ENCODE results near the gene NKIRAS1. TPM values are rescaled to one million over a fixed set of nuclear protein-coding genes. Genes with fewer than 3 reads are reported as not detected.
A peak's percentile ranks its signal among the peaks of the same experiment; 100 is the strongest.

NKIRAS1 gene
- total RNA-seq, 2 donors from 2014 or later: 6.3 to 6.9 TPM

DNA sequence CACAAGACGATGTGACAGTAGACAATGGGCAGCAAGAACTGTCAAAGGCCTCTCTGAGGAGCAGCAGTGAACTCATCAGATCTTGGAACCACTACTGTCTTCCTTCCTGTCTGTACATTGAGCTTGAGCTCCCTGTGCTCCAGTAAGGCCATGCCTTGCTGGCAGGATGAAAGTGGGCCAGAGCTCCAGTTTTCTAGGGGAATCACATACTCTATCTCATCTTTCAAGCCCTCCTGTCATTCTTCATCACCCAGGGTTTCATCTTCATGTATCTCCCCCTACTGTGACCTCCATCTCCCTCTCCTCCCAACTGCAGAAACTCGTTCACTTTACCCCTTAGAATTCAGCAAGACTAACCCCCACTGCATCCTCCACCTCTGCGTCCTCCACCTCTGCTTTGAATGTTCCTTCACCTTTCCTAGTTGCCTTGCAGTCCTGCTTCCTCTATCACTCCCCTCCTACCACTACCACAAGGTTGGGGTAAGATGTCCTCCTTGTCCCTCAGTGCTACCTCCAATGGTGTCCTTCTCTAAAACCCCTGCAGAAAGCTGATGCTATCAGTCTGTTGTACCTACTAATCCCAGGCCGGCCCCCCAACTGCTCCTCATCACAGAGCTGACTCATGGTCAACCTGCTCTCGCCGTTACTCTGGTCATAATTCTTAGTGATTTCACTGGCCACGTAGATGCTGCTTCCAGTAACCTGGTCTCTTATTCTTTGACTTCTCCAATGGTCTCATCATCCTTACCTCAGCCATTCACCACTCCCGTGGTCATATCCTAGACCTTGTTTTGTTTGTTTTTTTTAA lies 22.3 kb downstream of the NKIRAS1 start:
- WGBS, 2 experiments (ENCODE audit: insufficient coverage in 1 of 2, insufficient read length in 1 of 2): 92 to 96% methylated on average over 8 of the region's 8 CpGs

DNA sequence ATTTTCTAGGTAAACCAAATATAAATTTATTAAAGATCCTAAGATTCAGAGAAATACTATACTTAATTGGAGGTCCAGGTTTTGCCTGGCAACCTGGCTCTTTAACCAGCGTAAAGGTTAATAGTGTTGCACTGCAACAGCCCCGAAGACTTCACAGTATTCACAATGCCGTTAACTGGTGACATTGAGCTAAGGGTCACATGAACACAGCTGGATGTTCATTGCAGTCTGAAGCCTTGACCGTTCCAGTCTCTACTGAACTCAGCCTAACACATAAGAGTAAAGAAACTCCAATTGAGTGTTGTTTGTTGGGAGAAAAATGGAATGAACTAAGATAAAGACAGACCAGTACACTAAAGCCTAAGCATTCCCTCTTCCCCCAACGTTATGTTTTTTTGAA lies 26.8 kb downstream of the NKIRAS1 start:
- no peak for DNase-seq
- H3K27ac Mint-ChIP-seq: no peak overlapping the region
- no peaks in the 10 kb centered on the region for H3K27me3 Mint-ChIP-seq (ENCODE audit: insufficient read depth)
- H3K36me3 Mint-ChIP-seq (ENCODE audit: low read depth): peaks cover 30% of the 10 kb centered on the region
- Histone ChIP-seq H3K9me3 (ENCODE audit: control insufficient read depth, low read length) (no peaks in the 10 kb centered on the region), H3K27me3 (ENCODE audit: control insufficient read depth, insufficient read depth, low read length, poor library complexity, severe bottlenecking) (no peaks in the 10 kb centered on the region), H3K4me3 (ENCODE audit: low read length) (no peak overlapping the region), H3K27ac (ENCODE audit: low read depth, low read length) (no peak overlapping the region), H3K9ac (ENCODE audit: extremely low read depth, low read length, poor library complexity, severe bottlenecking) (no peak overlapping the region), H3K36me3 (ENCODE audit: control insufficient read depth, insufficient read depth, low read length) (peaks cover 58% of the 10 kb centered on the region), H3K4me1 (ENCODE audit: control insufficient read depth, insufficient read depth, low read length) (no peaks in the 10 kb centered on the region)
- 94 to 97% methylated on average over 4 to 5 of the region's 5 CpGs for WGBS, 2 experiments (ENCODE audit: insufficient coverage in 1 of 2, insufficient read length in 1 of 2)
- TF ChIP-seq, protein P1, sequence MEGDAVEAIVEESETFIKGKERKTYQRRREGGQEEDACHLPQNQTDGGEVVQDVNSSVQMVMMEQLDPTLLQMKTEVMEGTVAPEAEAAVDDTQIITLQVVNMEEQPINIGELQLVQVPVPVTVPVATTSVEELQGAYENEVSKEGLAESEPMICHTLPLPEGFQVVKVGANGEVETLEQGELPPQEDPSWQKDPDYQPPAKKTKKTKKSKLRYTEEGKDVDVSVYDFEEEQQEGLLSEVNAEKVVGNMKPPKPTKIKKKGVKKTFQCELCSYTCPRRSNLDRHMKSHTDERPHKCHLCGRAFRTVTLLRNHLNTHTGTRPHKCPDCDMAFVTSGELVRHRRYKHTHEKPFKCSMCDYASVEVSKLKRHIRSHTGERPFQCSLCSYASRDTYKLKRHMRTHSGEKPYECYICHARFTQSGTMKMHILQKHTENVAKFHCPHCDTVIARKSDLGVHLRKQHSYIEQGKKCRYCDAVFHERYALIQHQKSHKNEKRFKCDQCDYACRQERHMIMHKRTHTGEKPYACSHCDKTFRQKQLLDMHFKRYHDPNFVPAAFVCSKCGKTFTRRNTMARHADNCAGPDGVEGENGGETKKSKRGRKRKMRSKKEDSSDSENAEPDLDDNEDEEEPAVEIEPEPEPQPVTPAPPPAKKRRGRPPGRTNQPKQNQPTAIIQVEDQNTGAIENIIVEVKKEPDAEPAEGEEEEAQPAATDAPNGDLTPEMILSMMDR (conservative IDR thresholded peaks at IDR 0.05): no peak
- H3K9me3 Mint-ChIP-seq: no peaks in the 10 kb centered on the region
- H3K4me3 Mint-ChIP-seq: no peak overlapping the region
- peaks cover 23% of the 10 kb centered on the region for H3K4me1 Mint-ChIP-seq

More for the DNA sequence above, 22.3 kb downstream of the NKIRAS1 start:
- peaks cover 63% of the 10 kb centered on the region for H3K36me3 Mint-ChIP-seq (ENCODE audit: low read depth)
- no peak overlapping the region for H3K4me3 Mint-ChIP-seq
- H3K27ac Mint-ChIP-seq: no peak overlapping the region
- DNase-seq: no peak
- peaks cover 35% of the 10 kb centered on the region for H3K9me3 ChIP-seq (ENCODE audit: control insufficient read depth, low read length)
- no peak overlapping the region for H3K27ac ChIP-seq (ENCODE audit: low read depth, low read length)
- no peaks in the 10 kb centered on the region for H3K27me3 ChIP-seq (ENCODE audit: control insufficient read depth, insufficient read depth, low read length, poor library complexity, severe bottlenecking)
- no peaks in the 10 kb centered on the region for H3K27me3 Mint-ChIP-seq (ENCODE audit: insufficient read depth)
- H3K9ac ChIP-seq (ENCODE audit: extremely low read depth, low read length, poor library complexity, severe bottlenecking): no peak overlapping the region
- H3K4me1 Mint-ChIP-seq: peaks cover 24% of the 10 kb centered on the region
- no peaks in the 10 kb centered on the region for H3K4me1 ChIP-seq (ENCODE audit: control insufficient read depth, insufficient read depth, low read length)
- peaks cover 31% of the 10 kb centered on the region for H3K9me3 Mint-ChIP-seq
- H3K4me3 ChIP-seq (ENCODE audit: low read length): no peak overlapping the region
- TF ChIP-seq, protein P1 (conservative IDR thresholded peaks at IDR 0.05): no peak
- peaks cover 78% of the 10 kb centered on the region for H3K36me3 ChIP-seq (ENCODE audit: control insufficient read depth, insufficient read depth, low read length)

GRCh38 chr3:23889386-23889785 lies 27.4 kb downstream of the NKIRAS1 start:
- TF ChIP-seq, protein P1 (conservative IDR thresholded peaks at IDR 0.05): no peak
- H3K27ac Mint-ChIP-seq: peak overlapping the region; percentile 69
- no peaks in the 10 kb centered on the region for H3K27me3 Mint-ChIP-seq (ENCODE audit: insufficient read depth)
- H3K4me1 Mint-ChIP-seq: peaks cover 24% of the 10 kb centered on the region
- Histone ChIP-seq H3K9me3 (ENCODE audit: control insufficient read depth, low read length) (no peaks in the 10 kb centered on the region), H3K27me3 (ENCODE audit: control insufficient read depth, insufficient read depth, low read length, poor library complexity, severe bottlenecking) (no peaks in the 10 kb centered on the region), H3K4me3 (ENCODE audit: low read length) (no peak overlapping the region), H3K9ac (ENCODE audit: extremely low read depth, low read length, poor library complexity, severe bottlenecking) (no peak overlapping the region), H3K4me1 (ENCODE audit: control insufficient read depth, insufficient read depth, low read length) (no peaks in the 10 kb centered on the region), H3K27ac (ENCODE audit: low read depth, low read length) (no peak overlapping the region), H3K36me3 (ENCODE audit: control insufficient read depth, insufficient read depth, low read length) (peaks cover 57% of the 10 kb centered on the region)
- no peak overlapping the region for H3K4me3 Mint-ChIP-seq
- WGBS, 2 experiments (ENCODE audit: insufficient coverage in 1 of 2, insufficient read length in 1 of 2): 92 to 100% methylated on average over 1 to 2 of the region's 2 CpGs
- no peaks in the 10 kb centered on the region for H3K9me3 Mint-ChIP-seq
- H3K36me3 Mint-ChIP-seq (ENCODE audit: low read depth): peaks cover 26% of the 10 kb centered on the region
- no peak for DNase-seq

All from endodermal cell (in vitro differentiated cells).